Effector memory CD4-positive, alpha-beta T cell (primary cell): ENCODE data around the gene ACTRT3.

Experiments
- DNase-seq, 3 donors: peaks; one replicate each; pipeline ENCODE4 v3.0.0-alpha.2; 2020
- H3K27ac ChIP-seq: 2 replicates; pipeline ENCODE4 v1.7.0; 2013; ENCODE audit warnings: mild to moderate bottlenecking, low read length, moderate library complexity; ENCODE audit not compliant: insufficient read depth, poor library complexity, severe bottlenecking
- H3K27me3 ChIP-seq: replicated peaks from 2 replicates; pipeline ENCODE4 v1.7.0; 2013; ENCODE audit warnings: mild to moderate bottlenecking, low read length; ENCODE audit not compliant: insufficient read depth, control insufficient read depth, poor library complexity, severe bottlenecking
- H3K36me3 ChIP-seq: 2 replicates; pipeline ENCODE4 v1.7.0; 2013; ENCODE audit warnings: mild to moderate bottlenecking, low read length, moderate library complexity; ENCODE audit not compliant: control insufficient read depth, insufficient read depth
- H3K4me1 ChIP-seq: 2 replicates; pipeline ENCODE4 v1.7.0; 2013; ENCODE audit warnings: low read length, mild to moderate bottlenecking; ENCODE audit not compliant: control insufficient read depth, insufficient read depth, poor library complexity, severe bottlenecking
- H3K4me3 ChIP-seq: 2 replicates; pipeline ENCODE4 v1.7.0; 2013; ENCODE audit warnings: low read length, low read depth, mild to moderate bottlenecking; ENCODE audit not compliant: insufficient read depth, poor library complexity, severe bottlenecking
- H3K9me3 ChIP-seq: 2 replicates; pipeline ENCODE4 v1.7.0; 2013; ENCODE audit warnings: mild to moderate bottlenecking, low read length, moderate library complexity; ENCODE audit not compliant: control insufficient read depth

ACTRT3 gene

DNA sequence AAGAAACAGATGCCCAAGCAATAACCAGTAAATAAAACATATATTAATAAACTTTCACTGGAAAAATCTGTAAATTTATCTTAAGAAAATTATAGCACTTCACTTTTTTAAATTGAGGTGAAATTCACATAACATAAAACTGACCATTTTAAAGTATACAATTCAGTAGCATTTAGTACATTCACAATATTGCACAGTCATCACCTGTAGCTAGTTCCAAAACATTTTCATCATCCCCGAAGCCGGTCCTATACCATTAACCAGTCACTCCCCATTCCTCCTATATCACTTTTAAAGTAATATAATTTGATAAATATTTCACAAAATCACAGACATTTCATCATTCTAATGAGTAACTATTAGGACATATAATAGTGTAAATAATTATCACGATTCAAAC, 35.3 kb upstream of the ACTRT3 start:
- Histone ChIP-seq H3K27ac (no peak overlapping the region), H3K4me1 (no peaks in the 10 kb centered on the region), H3K27me3 (no peaks in the 10 kb centered on the region), H3K4me3 (no peak overlapping the region), H3K9me3 (no peaks in the 10 kb centered on the region), H3K36me3 (no peaks in the 10 kb centered on the region)
- no peak for DNase-seq

DNA sequence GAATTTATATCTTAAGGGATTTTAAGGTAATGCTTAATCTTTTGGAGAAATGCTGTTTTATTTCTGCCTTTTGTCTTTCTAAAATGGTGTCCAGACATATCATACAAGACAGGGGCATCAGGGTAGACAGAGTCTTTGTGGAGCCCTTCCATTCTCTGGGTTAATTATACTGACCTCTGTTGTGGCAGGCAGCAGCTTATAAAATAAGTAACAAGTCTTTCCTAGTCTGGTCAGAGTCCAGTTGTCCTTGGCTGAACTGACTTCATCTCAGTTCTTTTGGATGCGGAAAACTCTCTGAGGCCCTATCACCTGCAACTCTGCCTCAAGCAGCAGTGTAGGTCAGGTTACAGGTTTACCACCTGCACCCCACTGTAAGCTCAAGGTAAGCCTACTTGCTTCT, 23.0 kb upstream of the ACTRT3 start:
- Histone ChIP-seq H3K9me3 (no peaks in the 10 kb centered on the region), H3K36me3 (peaks cover 6% of the 10 kb centered on the region), H3K4me3 (no peak overlapping the region), H3K27me3 (no peaks in the 10 kb centered on the region), H3K27ac (no peak overlapping the region), H3K4me1 (no peaks in the 10 kb centered on the region)
- no peak for DNase-seq

DNA sequence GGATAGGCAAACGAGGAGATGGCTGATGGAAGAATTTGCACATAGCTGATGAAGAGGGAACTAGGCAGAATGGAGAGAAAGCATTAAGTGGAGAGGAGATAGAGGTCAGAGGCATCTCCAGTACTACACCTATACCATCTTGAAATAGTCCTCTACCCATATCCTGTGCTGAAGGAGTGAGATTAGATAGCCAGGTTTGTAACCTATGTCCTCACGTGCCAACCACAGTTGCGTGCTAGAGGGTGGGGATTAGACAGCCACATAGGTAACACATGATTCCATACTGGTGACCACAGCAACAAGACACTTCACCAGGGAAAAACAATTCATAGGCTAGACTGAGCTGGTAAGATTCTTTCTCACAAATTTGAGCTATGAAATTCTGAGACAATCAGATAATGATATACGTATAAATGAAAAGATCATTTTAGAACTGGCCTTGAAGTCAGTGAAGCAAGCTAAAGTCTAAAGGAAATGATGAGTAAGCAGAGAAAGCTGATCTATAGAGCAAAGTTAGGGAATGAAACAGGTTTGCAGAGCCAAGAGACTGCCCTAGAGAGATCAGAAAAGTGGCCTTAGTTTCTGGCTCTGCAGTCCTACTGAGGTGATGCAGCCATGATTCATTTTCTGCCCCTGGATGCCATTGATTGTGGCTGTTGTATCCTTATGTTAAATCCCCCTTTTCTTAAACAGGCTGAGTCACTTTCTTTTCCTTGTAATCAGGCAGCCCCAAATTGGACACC, 21.5 kb upstream of the ACTRT3 start:
- Histone ChIP-seq H3K4me3 (no peak overlapping the region), H3K27me3 (no peaks in the 10 kb centered on the region), H3K4me1 (no peaks in the 10 kb centered on the region), H3K36me3 (peaks cover 16% of the 10 kb centered on the region), H3K9me3 (no peaks in the 10 kb centered on the region), H3K27ac (no peak overlapping the region)
- no peak for DNase-seq

DNA sequence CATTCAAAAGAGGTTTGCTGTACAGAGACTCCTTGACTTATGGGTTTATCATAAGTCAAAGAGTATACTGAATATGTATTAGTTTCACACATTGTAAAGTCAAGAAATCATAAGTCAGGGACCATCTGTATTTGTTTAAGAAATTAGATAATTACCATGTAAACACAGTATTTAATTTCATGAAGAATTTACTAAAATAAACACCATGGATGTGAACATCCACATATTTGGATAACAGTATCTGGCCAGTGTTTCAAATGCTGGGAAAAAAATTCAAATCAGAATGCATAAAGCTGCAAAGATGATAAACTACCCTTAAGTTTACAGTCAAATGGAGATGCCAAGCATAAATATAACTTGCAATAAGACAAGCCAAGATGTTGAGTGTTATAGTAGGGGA, 20.9 kb upstream of the ACTRT3 start:
- Histone ChIP-seq H3K27me3 (no peaks in the 10 kb centered on the region), H3K4me3 (no peak overlapping the region), H3K27ac (no peak overlapping the region), H3K36me3 (peaks cover 16% of the 10 kb centered on the region), H3K4me1 (no peaks in the 10 kb centered on the region), H3K9me3 (no peaks in the 10 kb centered on the region)
- no peak for DNase-seq

DNA sequence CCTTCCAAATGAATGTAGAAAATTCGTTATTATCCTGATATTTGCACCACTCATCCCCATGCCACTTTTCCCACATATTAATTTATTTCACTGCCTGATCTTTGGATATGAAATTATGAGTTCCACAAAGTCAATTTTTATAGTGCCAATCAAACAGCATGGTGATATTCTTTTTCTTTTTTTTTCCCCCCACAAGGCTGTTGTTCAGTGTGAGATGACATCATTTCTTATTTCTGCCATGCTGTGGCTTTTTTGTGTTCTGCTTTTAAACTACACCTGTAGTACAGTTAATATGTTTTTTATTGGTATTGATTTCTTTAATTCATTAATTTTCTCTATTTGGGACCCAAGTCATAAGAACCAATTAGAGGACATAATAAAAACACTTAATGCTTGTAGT, 18.4 kb upstream of the ACTRT3 start:
- peaks cover 27% of the 10 kb centered on the region for H3K36me3 ChIP-seq
- H3K4me1 ChIP-seq = no peaks in the 10 kb centered on the region
- H3K27ac ChIP-seq = no peak overlapping the region
- no peaks in the 10 kb centered on the region for H3K27me3 ChIP-seq
- DNase-seq = no peak
- no peak overlapping the region for H3K4me3 ChIP-seq
- H3K9me3 ChIP-seq = no peaks in the 10 kb centered on the region

DNA sequence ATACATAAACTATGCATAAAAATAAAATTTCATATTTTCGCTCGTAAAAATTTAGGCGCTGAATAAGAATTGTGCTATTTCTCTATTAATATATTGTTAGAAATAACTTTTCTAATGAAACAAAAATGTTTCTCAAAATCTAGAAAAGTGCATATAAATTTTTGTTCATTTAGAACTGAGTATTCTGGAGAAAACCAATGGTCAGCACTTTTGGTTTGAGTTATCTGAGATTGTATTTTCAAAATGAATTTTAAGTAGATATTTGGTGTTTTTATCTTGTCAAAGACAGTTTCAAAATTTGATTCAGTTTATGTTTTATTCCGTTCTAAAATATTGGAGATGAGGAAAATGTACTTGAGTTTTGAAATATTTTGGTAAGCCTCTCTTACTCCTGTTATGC, 17.8 kb upstream of the ACTRT3 start:
- Histone ChIP-seq H3K9me3 (no peaks in the 10 kb centered on the region), H3K27me3 (no peaks in the 10 kb centered on the region), H3K4me3 (no peak overlapping the region), H3K4me1 (no peaks in the 10 kb centered on the region), H3K36me3 (peaks cover 32% of the 10 kb centered on the region), H3K27ac (no peak overlapping the region)
- no peak for DNase-seq

DNA sequence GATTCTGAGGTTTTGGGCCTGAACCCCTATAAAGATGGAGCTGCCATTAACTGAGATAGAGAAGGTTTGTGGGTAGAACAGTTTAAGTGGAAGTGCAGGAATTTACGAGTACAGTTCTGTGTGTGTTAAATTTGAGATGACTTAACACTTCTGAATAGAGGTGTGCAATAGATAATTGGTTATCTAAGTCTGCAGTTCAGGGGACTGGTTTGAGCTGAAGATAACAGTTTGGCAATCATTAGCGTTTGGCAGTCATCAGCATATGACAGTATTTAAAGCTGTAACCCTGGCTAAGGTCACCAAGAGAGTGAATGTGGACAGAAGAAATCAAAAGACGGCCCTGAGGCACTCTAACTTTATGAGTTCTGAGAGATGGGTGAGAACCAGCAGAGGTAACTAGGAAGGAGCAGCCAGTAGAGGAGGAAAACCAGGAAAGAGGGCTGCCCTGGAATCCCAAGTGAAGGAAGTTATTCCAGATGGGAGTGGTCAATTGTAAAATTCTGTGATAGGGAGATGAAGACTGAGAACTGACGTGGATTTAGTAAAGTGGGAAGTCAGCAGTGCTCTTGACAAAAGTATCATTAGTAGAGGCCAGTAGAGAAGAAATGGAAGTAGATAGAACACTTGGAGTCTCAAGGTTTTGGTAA, 12.0 kb upstream of the ACTRT3 start:
- H3K4me1 ChIP-seq = peaks cover 9% of the 10 kb centered on the region
- no peak overlapping the region for H3K4me3 ChIP-seq
- H3K36me3 ChIP-seq = peaks cover 50% of the 10 kb centered on the region
- no peak overlapping the region for H3K27ac ChIP-seq
- H3K9me3 ChIP-seq = no peaks in the 10 kb centered on the region
- no peaks in the 10 kb centered on the region for H3K27me3 ChIP-seq
- no peak for DNase-seq

- Histone ChIP-seq H3K27me3 (no peaks in the 10 kb centered on the region), H3K9me3 (no peaks in the 10 kb centered on the region), H3K36me3 (peaks cover 55% of the 10 kb centered on the region), H3K4me1 (peaks cover 9% of the 10 kb centered on the region), H3K4me3 (no peak overlapping the region), H3K27ac (no peak overlapping the region)
- no peak for DNase-seq
Measured at GRCh38 chr3:169780742-169781141, 11.4 kb upstream of the ACTRT3 start.

- Histone ChIP-seq H3K9me3 (no peaks in the 10 kb centered on the region), H3K4me1 (peaks cover 18% of the 10 kb centered on the region), H3K27ac (no peak overlapping the region), H3K27me3 (no peaks in the 10 kb centered on the region), H3K36me3 (peaks cover 47% of the 10 kb centered on the region), H3K4me3 (no peak overlapping the region)
- no peak for DNase-seq
Measured at GRCh38 chr3:169777822-169778221, 8.5 kb upstream of the ACTRT3 start.

DNA sequence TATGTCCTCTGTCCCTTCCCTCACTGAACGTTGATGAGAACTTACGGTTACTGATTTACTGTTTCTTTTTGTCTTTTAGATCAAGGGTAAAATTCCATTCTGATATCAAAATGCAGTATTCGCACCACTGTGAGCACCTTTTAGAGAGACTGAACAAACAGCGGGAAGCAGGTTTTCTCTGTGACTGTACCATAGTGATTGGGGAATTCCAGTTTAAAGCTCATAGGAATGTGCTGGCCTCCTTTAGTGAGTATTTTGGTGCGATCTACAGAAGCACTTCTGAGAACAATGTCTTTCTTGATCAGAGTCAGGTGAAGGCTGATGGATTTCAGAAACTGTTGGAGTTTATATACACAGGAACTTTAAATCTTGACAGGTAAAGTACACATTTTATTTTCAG, 4.8 kb upstream of the ACTRT3 start:
- peaks cover 20% of the 10 kb centered on the region for H3K36me3 ChIP-seq
- H3K4me3 ChIP-seq = no peak overlapping the region
- DNase-seq = no peak
- peaks cover 14% of the 10 kb centered on the region for H3K4me1 ChIP-seq
- peak overlapping the region; percentile 99 for H3K27ac ChIP-seq
- H3K9me3 ChIP-seq = no peaks in the 10 kb centered on the region
- no peaks in the 10 kb centered on the region for H3K27me3 ChIP-seq
